SU-DHL-6 (cell line): Measurements from ENCODE around the gene RASGRF2.

Source experiments
- H2AFZ ChIP-seq: fragments of 200-600 bp; sonication (generic); 2 replicates; pipeline ENCODE4 v1.6.1; 2014; ENCODE audit warnings: low read depth, mild to moderate bottlenecking, moderate library complexity, mixed read lengths, antibody characterized with exemption, low read length; ENCODE audit not compliant: severe bottlenecking
- H3F3A ChIP-seq: fragments of 200-600 bp; shearing (Covaris generic); 2 replicates; pipeline ENCODE4 v1.6.0; 2016; ENCODE audit warnings: antibody characterized with exemption, mild to moderate bottlenecking; ENCODE audit not compliant: insufficient read depth
- H3K27ac ChIP-seq: fragments of 200-600 bp; sonication (generic); 2 replicates; pipeline ENCODE4 v1.5.1; 2016; ENCODE audit warnings: low read depth, mild to moderate bottlenecking, low read length, moderate library complexity, mixed read lengths
- H3K27me3 ChIP-seq: fragments of 200-600 bp; sonication (generic), shearing (Covaris generic); 2 replicates; pipeline ENCODE4 v1.6.0; 2014; ENCODE audit warnings: mild to moderate bottlenecking, low read length
- H3K36me3 ChIP-seq: fragments of 200-600 bp; sonication (generic); 2 replicates; pipeline ENCODE4 v1.6.1; 2014; ENCODE audit warnings: mild to moderate bottlenecking, low read length, mixed read lengths
- H3K4me2 ChIP-seq: fragments of 300-600, 200-600 bp; shearing (Covaris generic), sonication (generic); 2 replicates; pipeline ENCODE4 v1.6.0; 2014; ENCODE audit warnings: low read length, low read depth, mild to moderate bottlenecking; ENCODE audit not compliant: poor library complexity, severe bottlenecking
- H3K4me3 ChIP-seq: fragments of 200-600 bp; sonication (generic); 2 replicates; pipeline ENCODE4 v1.5.1; 2014; ENCODE audit warnings: antibody characterized with exemption, low read length, mild to moderate bottlenecking, mixed read lengths; ENCODE audit not compliant: insufficient read depth, poor library complexity, severe bottlenecking
- H3K79me2 ChIP-seq: fragments of 200-600 bp; sonication (generic); 2 replicates; pipeline ENCODE4 v1.6.1; 2014; ENCODE audit warnings: mild to moderate bottlenecking, low read length, moderate library complexity; ENCODE audit not compliant: insufficient read depth
- H3K9ac ChIP-seq: fragments of 200-600 bp; sonication (generic); 2 replicates; pipeline ENCODE4 v1.7.0; 2014; ENCODE audit warnings: mild to moderate bottlenecking, low read length
- H3K9me2 ChIP-seq: fragments of 200-600 bp; sonication (generic); replicated peaks from 2 replicates; pipeline ENCODE4 v1.6.1; 2014; ENCODE audit warnings: low read length; ENCODE audit not compliant: insufficient read depth
- H3K9me3 ChIP-seq: fragments of 200-600 bp; sonication (generic); 2 replicates; pipeline ENCODE4 v1.6.1; 2014; ENCODE audit warnings: low read length, mixed read lengths; ENCODE audit not compliant: insufficient read depth
- H4K20me1 ChIP-seq: fragments of 200-600 bp; sonication (generic); 2 replicates; pipeline ENCODE4 v1.6.1; 2014; ENCODE audit warnings: low read depth, mild to moderate bottlenecking, antibody characterized with exemption, low read length, moderate library complexity, mixed read lengths
- CTCF ChIP-seq: fragments of 200-600 bp; sonication (generic); IDR thresholded peaks from one replicate; pipeline ENCODE4 v1.5.1; 2017; ENCODE audit warnings: antibody characterized with exemption, mild to moderate bottlenecking, low read length, moderate library complexity; ENCODE audit not compliant: insufficient read depth, poor library complexity, severe bottlenecking
- EZH2phosphoT487 ChIP-seq: fragments of 200-600 bp; sonication (generic), shearing (Covaris generic); conservative IDR thresholded peaks from 2 replicates; pipeline ENCODE4 v1.6.1; 2018; ENCODE audit warnings: mild to moderate bottlenecking, antibody characterized with exemption, low read length, moderate library complexity, mixed read lengths

RASGRF2 gene

GRCh38 chr5:81204205-81204604, 244.0 kb downstream of the RASGRF2 start:
- H3K4me3 ChIP-seq = no peak overlapping the region
- no peak overlapping the region for H3K27ac ChIP-seq
- H3K9me3 ChIP-seq = no peaks in the 10 kb centered on the region
- no peak overlapping the region for H2AFZ ChIP-seq
- no peaks in the 10 kb centered on the region for H3K9me2 ChIP-seq
- H3K9ac ChIP-seq = no peak overlapping the region
- TF ChIP-seq CTCF (no peak), EZH2phosphoT487 (no peak)
- no peak overlapping the region for H3K4me2 ChIP-seq
- H3F3A ChIP-seq = no peaks in the 10 kb centered on the region
- H3K27me3 ChIP-seq = no peaks in the 10 kb centered on the region
- no peaks in the 10 kb centered on the region for H3K79me2 ChIP-seq
- no peaks in the 10 kb centered on the region for H3K36me3 ChIP-seq
- H4K20me1 ChIP-seq = no peaks in the 10 kb centered on the region

- no peaks in the 10 kb centered on the region for H3K9me3 ChIP-seq
- no peaks in the 10 kb centered on the region for H3F3A ChIP-seq
- H3K36me3 ChIP-seq = no peaks in the 10 kb centered on the region
- H3K4me2 ChIP-seq = no peak overlapping the region
- H3K9me2 ChIP-seq = no peaks in the 10 kb centered on the region
- no peaks in the 10 kb centered on the region for H4K20me1 ChIP-seq
- no peak overlapping the region for H2AFZ ChIP-seq
- no peaks in the 10 kb centered on the region for H3K79me2 ChIP-seq
- no peak for TF ChIP-seq CTCF
- TF ChIP-seq EZH2phosphoT487 = no peak
- no peak overlapping the region for H3K27ac ChIP-seq
- no peak overlapping the region for H3K9ac ChIP-seq
- H3K4me3 ChIP-seq = no peak overlapping the region
- no peaks in the 10 kb centered on the region for H3K27me3 ChIP-seq
These were observed 244.9 kb downstream of the RASGRF2 start for GRCh38 chr5:81205058-81205457.

- H3K9ac ChIP-seq = no peak overlapping the region
- no peaks in the 10 kb centered on the region for H3K27me3 ChIP-seq
- no peak overlapping the region for H3K27ac ChIP-seq
- H2AFZ ChIP-seq = no peak overlapping the region
- no peaks in the 10 kb centered on the region for H3K79me2 ChIP-seq
- H4K20me1 ChIP-seq = no peaks in the 10 kb centered on the region
- no peaks in the 10 kb centered on the region for H3K9me3 ChIP-seq
- H3K4me3 ChIP-seq = no peak overlapping the region
- no peaks in the 10 kb centered on the region for H3K9me2 ChIP-seq
- H3K4me2 ChIP-seq = no peak overlapping the region
- TF ChIP-seq CTCF (no peak), EZH2phosphoT487 (no peak)
- no peaks in the 10 kb centered on the region for H3F3A ChIP-seq
- no peaks in the 10 kb centered on the region for H3K36me3 ChIP-seq
These were observed 246.8 kb downstream of the RASGRF2 start for GRCh38 chr5:81207009-81207408.

- no peaks in the 10 kb centered on the region for H3F3A ChIP-seq
These were observed 248.7 kb downstream of the RASGRF2 start for GRCh38 chr5:81208904-81209303.

More at GRCh38 chr5:81208904-81209303, 248.7 kb downstream of the RASGRF2 start:
- H2AFZ ChIP-seq = no peak overlapping the region
- no peaks in the 10 kb centered on the region for H4K20me1 ChIP-seq
- H3K27me3 ChIP-seq = no peaks in the 10 kb centered on the region
- no peak overlapping the region for H3K4me3 ChIP-seq
- no peak overlapping the region for H3K9ac ChIP-seq
- H3K36me3 ChIP-seq = no peaks in the 10 kb centered on the region
- H3K27ac ChIP-seq = no peak overlapping the region
- no peaks in the 10 kb centered on the region for H3K9me3 ChIP-seq
- H3K4me2 ChIP-seq = no peak overlapping the region
- no peaks in the 10 kb centered on the region for H3K9me2 ChIP-seq
- H3K79me2 ChIP-seq = no peaks in the 10 kb centered on the region
- TF ChIP-seq CTCF = no peak
- no peak for TF ChIP-seq EZH2phosphoT487
